Measurements from ENCODE around the gene GNAT3.

GNAT3 gene

DNA sequence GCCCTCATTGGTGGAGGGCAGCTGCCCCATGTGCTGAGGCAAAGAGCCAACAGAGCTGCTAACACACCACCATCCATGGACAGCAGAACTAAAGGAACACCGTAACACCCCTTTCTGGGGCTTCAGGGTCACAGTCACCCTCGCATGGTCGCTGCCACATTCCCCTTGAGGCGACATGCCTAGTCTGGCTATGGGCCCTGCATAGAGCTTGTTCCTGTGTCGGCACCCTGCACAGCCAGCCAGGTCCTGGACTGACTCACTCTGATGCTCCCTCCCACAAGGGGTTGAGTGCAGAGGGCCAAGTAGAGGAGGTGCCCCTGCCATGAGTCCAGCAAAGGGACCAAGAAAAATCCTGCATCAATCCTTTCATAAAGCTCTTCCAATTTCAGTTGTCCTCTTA lies 77.8 kb downstream of the GNAT3 start:
- Histone ChIP-seq H3K9me3 (ENCODE audit: insufficient read depth, low read depth, low read length) (no peaks in the 10 kb centered on the region), H3K27ac (ENCODE audit: low read length) (no peak overlapping the region), H3K27me3 (ENCODE audit: insufficient read depth, low read length) (no peaks in the 10 kb centered on the region), H3K9ac (ENCODE audit: low read depth, low read length) (no peak overlapping the region), H3K4me3 (ENCODE audit: low read length) (no peak overlapping the region), H3K36me3 (ENCODE audit: insufficient read depth, low read depth, low read length) (no peaks in the 10 kb centered on the region), H3K4me1 (ENCODE audit: insufficient read depth, low read length) (no peaks in the 10 kb centered on the region)

DNA sequence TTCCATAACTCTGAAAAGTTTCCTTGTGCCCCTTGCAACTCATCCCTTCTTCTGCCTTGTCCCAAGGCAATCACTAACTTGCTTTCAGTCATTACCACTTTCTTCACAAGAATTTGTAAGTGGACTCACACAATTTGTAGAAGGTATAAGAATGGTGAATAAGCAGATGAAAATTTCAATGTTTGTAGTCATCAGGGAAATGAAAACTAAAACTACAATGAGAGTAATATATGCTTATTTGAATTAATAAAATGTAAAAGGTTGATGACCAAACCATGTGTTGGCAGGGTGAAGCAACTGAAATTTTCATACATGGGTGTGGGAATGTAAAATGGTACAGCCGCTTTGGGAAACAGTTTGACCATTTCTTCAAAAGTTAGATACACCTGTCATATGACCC lies 79.7 kb downstream of the GNAT3 start:
- H3K9me3 ChIP-seq (ENCODE audit: insufficient read depth, low read depth, low read length), result no peaks in the 10 kb centered on the region
- H3K36me3 ChIP-seq (ENCODE audit: insufficient read depth, low read depth, low read length), result no peaks in the 10 kb centered on the region
- H3K4me1 ChIP-seq (ENCODE audit: insufficient read depth, low read length), result no peaks in the 10 kb centered on the region
- H3K9ac ChIP-seq (ENCODE audit: low read depth, low read length), result no peak overlapping the region
- no peak overlapping the region for H3K4me3 ChIP-seq (ENCODE audit: low read length)
- H3K27me3 ChIP-seq (ENCODE audit: insufficient read depth, low read length), result no peaks in the 10 kb centered on the region
- H3K27ac ChIP-seq (ENCODE audit: low read length), result no peak overlapping the region

DNA sequence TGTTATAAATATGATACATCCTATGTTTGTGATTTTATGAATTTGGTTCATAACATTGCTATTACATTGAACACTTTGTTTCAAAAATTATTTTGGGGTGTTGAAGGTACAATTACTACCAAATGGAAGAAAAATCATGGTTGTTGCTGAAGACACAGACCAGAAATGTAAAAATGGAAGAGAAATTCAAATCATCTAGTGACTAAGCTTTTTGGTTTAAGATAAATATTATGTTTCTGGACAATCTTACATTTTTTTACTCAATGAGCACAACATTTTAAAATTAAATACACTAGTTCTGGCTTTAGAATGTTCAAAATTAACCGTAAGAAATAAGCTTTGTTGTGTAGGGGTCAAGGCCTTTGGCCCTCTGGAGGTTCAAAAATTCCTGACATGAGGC lies 82.7 kb downstream of the GNAT3 start:
- no peaks in the 10 kb centered on the region for H3K9me3 ChIP-seq (ENCODE audit: insufficient read depth, low read depth, low read length)
- H3K27me3 ChIP-seq (ENCODE audit: insufficient read depth, low read length), result no peaks in the 10 kb centered on the region
- H3K9ac ChIP-seq (ENCODE audit: low read depth, low read length), result no peak overlapping the region
- H3K4me3 ChIP-seq (ENCODE audit: low read length), result no peak overlapping the region
- H3K36me3 ChIP-seq (ENCODE audit: insufficient read depth, low read depth, low read length), result no peaks in the 10 kb centered on the region
- no peak overlapping the region for H3K27ac ChIP-seq (ENCODE audit: low read length)
- no peaks in the 10 kb centered on the region for H3K4me1 ChIP-seq (ENCODE audit: insufficient read depth, low read length)

DNA sequence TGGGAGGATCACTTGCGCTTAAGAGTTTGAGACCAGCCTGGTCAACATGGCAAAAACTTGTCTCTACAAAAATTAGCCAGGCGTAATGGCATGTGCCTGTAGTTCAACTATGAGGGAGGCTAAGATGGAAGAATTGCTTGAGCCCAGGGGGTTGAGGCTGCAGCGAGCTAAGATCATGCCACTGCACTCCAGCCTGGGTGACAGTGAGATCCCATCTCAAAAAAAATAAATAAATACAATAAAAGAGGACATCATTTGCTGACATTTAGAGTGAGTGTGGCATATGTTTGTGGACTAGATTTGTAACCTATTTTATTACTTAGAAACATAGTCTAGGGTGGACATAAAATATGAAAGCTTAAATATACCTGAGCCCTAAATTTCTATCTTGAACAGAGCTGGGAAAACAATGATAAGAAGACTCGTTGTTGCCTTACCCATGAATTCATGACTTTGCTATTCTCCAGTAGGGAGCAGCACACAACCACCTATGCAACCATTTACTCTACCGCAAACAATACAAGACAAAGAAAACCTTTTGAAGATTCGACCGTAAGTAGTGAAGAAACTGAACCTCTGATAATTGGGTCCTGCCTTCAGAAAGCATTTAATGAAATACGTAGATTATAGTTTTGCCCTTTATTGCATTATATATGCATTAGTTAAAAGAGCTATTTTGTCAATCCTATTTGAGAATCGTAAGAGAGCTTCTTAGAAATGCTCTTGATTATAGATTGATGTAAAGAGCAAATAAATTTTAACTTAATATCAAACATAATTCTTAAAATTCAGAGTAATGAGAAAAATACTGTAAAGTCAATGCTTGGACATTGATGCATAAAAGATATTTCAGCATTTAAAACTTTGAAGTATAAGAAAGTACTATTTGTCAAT lies 83.5 kb downstream of the GNAT3 start:
- no peak overlapping the region for H3K4me3 ChIP-seq (ENCODE audit: low read length)

DNA sequence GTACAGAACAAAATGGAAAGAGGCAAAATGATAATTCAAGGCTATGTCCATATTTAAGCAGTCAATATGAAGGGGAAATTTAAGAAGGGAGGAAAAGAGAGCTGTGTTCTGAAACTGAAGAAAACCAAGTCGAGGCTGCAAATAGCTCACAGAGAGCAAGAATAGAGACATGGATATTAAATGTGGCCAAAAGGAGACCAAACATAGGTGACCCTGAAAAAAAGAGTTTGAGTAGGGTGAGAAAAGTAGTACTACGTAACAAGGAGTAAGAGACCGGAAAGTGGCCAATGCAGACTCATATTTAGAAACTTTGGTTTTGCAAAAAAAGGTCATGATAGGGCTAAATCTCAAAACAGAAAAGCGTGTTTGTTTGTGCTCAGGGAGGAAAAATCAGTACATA lies 84.6 kb downstream of the GNAT3 start:
- no peak overlapping the region for H3K4me3 ChIP-seq (ENCODE audit: low read length)

More for the DNA sequence above, 83.5 kb downstream of the GNAT3 start:
- Histone ChIP-seq H3K9ac (ENCODE audit: low read depth, low read length) (no peak overlapping the region), H3K27me3 (ENCODE audit: insufficient read depth, low read length) (no peaks in the 10 kb centered on the region), H3K4me1 (ENCODE audit: insufficient read depth, low read length) (no peaks in the 10 kb centered on the region), H3K36me3 (ENCODE audit: insufficient read depth, low read depth, low read length) (no peaks in the 10 kb centered on the region), H3K27ac (ENCODE audit: low read length) (no peak overlapping the region), H3K9me3 (ENCODE audit: insufficient read depth, low read depth, low read length) (no peaks in the 10 kb centered on the region)

DNA sequence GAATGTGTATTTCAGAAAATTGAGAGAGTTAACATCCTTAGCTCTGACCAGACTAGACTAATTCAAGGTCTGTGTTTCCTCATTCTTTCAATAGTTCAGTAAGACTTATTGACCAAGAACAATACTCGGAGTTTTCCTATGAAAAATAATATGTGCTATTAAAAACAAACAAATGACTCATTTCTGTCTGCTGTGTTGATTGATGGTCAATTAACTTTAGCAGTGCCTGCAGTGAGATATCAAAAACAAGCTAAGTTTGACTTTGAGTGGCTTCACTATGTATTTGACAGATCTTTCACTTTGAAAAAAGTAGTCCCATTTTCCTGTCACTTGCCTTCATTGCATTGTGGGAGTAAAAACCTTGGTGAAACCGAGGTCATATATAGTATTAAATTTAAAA lies 91.0 kb downstream of the GNAT3 start:
- no peak overlapping the region for H3K4me3 ChIP-seq (ENCODE audit: low read length)
- H3K9me3 ChIP-seq (ENCODE audit: insufficient read depth, low read depth, low read length), result no peaks in the 10 kb centered on the region
- H3K4me1 ChIP-seq (ENCODE audit: insufficient read depth, low read length), result no peaks in the 10 kb centered on the region
- H3K27me3 ChIP-seq (ENCODE audit: insufficient read depth, low read length), result no peaks in the 10 kb centered on the region
- no peak overlapping the region for H3K27ac ChIP-seq (ENCODE audit: low read length)
- H3K36me3 ChIP-seq (ENCODE audit: insufficient read depth, low read depth, low read length), result no peaks in the 10 kb centered on the region
- no peak overlapping the region for H3K9ac ChIP-seq (ENCODE audit: low read depth, low read length)

More for the DNA sequence above, 84.6 kb downstream of the GNAT3 start:
- Histone ChIP-seq H3K27ac (ENCODE audit: low read length) (no peak overlapping the region), H3K9me3 (ENCODE audit: insufficient read depth, low read depth, low read length) (no peaks in the 10 kb centered on the region), H3K4me1 (ENCODE audit: insufficient read depth, low read length) (no peaks in the 10 kb centered on the region), H3K9ac (ENCODE audit: low read depth, low read length) (no peak overlapping the region), H3K36me3 (ENCODE audit: insufficient read depth, low read depth, low read length) (no peaks in the 10 kb centered on the region), H3K27me3 (ENCODE audit: insufficient read depth, low read length) (no peaks in the 10 kb centered on the region)

DNA sequence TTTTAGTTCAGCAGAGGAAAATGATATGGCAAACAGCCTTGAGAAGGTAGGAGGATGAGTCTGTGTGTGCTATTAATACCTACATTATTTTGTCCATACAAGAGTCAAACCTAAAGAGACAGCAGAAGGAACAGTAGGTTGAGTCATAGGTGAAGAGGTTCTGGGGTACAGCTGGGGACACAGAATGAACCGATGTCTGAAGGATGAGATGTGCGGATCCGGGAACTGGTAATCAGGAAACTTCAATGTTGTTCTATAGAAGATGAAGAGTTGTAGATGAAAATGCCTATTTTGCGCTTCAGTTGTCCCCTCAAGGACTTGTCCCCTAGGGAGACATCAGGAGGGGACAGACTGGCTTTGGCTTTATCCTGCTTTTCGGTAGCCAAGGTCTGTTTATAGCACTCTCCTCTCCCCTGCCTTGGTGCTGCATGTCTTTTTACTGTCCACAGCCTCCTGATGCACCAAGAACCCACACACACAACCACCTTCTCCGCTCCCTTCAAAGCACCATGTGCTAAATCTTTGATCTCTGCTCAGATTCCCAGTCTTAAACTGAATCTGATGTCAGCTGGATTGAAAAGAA lies 94.6 kb downstream of the GNAT3 start:
- no peaks in the 10 kb centered on the region for H3K9me3 ChIP-seq (ENCODE audit: insufficient read depth, low read depth, low read length)
- no peak overlapping the region for H3K9ac ChIP-seq (ENCODE audit: low read depth, low read length)
- no peaks in the 10 kb centered on the region for H3K36me3 ChIP-seq (ENCODE audit: insufficient read depth, low read depth, low read length)
- no peak overlapping the region for H3K27ac ChIP-seq (ENCODE audit: low read length)
- H3K4me1 ChIP-seq (ENCODE audit: insufficient read depth, low read length), result 0 out of 2 replicates have a peak, but pooled peaks cover 6% of the 10 kb centered on the region
- no peak overlapping the region for H3K4me3 ChIP-seq (ENCODE audit: low read length)
- no peaks in the 10 kb centered on the region for H3K27me3 ChIP-seq (ENCODE audit: insufficient read depth, low read length)

DNA sequence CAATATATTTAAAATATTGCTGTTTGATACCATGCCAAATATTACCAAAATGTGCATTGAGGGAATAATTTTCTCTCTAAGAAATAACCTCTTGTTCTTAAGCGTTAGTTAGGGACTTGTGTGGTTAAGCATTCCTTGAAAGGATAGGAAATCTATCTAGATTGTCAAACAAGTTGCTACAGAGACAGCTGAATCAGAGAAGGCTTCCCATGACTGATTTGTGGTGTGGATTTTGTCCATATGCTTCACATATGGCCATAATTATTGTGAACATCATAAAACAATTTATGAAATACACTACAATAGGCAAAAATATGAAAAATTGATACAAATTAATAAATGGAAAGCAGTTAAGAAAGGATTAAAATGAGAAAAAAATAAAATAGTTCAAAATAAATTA lies 96.3 kb downstream of the GNAT3 start:
- no peak overlapping the region for H3K27ac ChIP-seq (ENCODE audit: low read length)
- H3K9me3 ChIP-seq (ENCODE audit: insufficient read depth, low read depth, low read length), result no peaks in the 10 kb centered on the region
- H3K9ac ChIP-seq (ENCODE audit: low read depth, low read length), result no peak overlapping the region
- H3K4me1 ChIP-seq (ENCODE audit: insufficient read depth, low read length), result 0 out of 2 replicates have a peak, but pooled peaks cover 6% of the 10 kb centered on the region
- H3K4me3 ChIP-seq (ENCODE audit: low read length), result no peak overlapping the region
- H3K36me3 ChIP-seq (ENCODE audit: insufficient read depth, low read depth, low read length), result no peaks in the 10 kb centered on the region
- H3K27me3 ChIP-seq (ENCODE audit: insufficient read depth, low read length), result no peaks in the 10 kb centered on the region

DNA sequence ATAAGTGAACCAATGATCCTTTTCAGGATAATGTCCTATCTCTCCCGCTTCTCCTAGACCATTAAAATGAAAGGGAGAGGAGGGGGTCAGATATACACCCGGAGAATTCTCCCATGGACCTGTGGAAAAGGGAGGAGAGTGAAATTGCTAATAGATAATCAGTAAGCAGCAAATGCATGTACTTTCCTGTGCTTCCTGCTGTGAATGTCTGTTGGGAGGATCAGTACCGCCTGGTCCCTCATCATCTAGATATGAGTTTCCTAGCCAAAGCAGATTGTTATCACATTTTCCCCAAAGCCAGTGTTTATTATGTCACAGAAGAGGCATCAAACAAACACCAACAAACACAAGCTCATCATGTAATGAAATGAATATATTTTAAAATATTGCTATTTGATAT lies 96.8 kb downstream of the GNAT3 start:
- no peak overlapping the region for H3K4me3 ChIP-seq (ENCODE audit: low read length)
- H3K27me3 ChIP-seq (ENCODE audit: insufficient read depth, low read length), result no peaks in the 10 kb centered on the region
- no peaks in the 10 kb centered on the region for H3K9me3 ChIP-seq (ENCODE audit: insufficient read depth, low read depth, low read length)

DNA sequence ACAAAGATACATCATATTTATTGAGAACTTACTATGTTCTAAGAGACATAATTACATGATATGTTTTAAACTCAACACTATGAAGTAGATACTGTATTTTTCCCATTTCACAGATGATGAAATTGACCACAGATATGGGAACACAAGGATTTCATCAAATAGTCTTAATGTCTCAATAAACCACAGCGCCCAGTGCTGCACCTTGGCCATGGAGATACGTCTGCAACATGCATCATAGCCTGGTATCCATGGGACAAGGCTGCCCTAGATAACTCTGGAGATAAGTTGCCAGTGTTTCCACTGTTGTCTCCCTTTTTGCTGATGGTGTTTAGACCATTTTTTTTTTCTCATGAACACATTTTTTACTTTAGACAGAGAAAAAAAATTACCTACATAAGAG lies 97.5 kb downstream of the GNAT3 start:
- Histone ChIP-seq H3K9me3 (ENCODE audit: insufficient read depth, low read depth, low read length) (no peaks in the 10 kb centered on the region), H3K27ac (ENCODE audit: low read length) (no peak overlapping the region), H3K4me3 (ENCODE audit: low read length) (no peak overlapping the region), H3K9ac (ENCODE audit: low read depth, low read length) (no peak overlapping the region), H3K4me1 (ENCODE audit: insufficient read depth, low read length) (0 out of 2 replicates have a peak, but pooled peaks cover 6% of the 10 kb centered on the region), H3K36me3 (ENCODE audit: insufficient read depth, low read depth, low read length) (no peaks in the 10 kb centered on the region), H3K27me3 (ENCODE audit: insufficient read depth, low read length) (no peaks in the 10 kb centered on the region)

More for the DNA sequence above, 96.8 kb downstream of the GNAT3 start:
- Histone ChIP-seq H3K4me1 (ENCODE audit: insufficient read depth, low read length) (0 out of 2 replicates have a peak, but pooled peaks cover 6% of the 10 kb centered on the region), H3K9ac (ENCODE audit: low read depth, low read length) (no peak overlapping the region), H3K36me3 (ENCODE audit: insufficient read depth, low read depth, low read length) (no peaks in the 10 kb centered on the region), H3K27ac (ENCODE audit: low read length) (no peak overlapping the region)

DNA sequence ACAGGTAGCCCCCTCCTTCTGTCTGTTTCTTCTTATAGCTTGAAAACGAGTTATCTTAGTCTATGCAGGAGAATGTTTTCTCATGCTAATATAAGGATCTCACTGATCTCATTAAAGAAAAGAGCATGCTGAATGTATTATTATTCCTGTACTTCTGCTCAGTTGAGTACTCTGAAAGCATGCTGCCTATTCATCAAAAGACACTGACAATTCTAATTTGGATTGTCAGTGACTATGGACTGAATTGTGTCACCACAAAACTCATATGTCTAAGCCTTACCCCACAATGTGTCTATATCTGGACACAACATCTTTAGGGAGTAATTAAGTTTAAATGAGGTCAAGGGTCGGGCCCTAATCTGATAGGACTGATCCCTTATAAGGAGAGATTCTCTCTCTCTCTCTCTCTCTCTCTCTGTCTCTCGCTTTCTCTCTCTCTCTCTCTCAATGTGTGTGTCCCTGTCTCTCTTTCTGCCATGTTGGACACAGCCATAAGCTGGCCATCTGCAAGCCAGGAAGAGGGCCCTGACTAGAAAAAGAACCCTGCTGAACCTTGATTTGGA lies 98.4 kb downstream of the GNAT3 start:
- no peak overlapping the region for H3K9ac ChIP-seq (ENCODE audit: low read depth, low read length)
- H3K4me1 ChIP-seq (ENCODE audit: insufficient read depth, low read length), result 0 out of 2 replicates have a peak, but pooled peaks cover 6% of the 10 kb centered on the region
- no peaks in the 10 kb centered on the region for H3K36me3 ChIP-seq (ENCODE audit: insufficient read depth, low read depth, low read length)
- no peaks in the 10 kb centered on the region for H3K27me3 ChIP-seq (ENCODE audit: insufficient read depth, low read length)
- H3K27ac ChIP-seq (ENCODE audit: low read length), result no peak overlapping the region
- no peak overlapping the region for H3K4me3 ChIP-seq (ENCODE audit: low read length)
- no peaks in the 10 kb centered on the region for H3K9me3 ChIP-seq (ENCODE audit: insufficient read depth, low read depth, low read length)

DNA sequence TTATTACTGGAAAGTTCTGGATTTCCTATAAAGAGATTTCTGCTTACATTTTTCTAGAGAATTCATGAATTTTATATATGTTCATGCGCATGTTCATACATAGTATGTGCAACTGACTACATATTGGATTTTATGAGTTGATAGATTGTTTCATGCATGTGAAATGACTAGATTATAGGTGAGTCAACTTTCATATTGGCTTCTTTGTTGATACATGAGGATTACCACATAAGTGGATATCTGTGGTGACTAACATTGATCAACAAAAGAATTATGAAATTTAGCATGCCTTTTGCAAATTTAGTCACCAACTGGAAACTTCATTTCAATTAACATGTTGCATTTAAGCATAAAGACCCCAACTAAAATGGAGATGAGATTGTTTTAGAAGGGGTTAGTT lies 99.0 kb downstream of the GNAT3 start:
- 0 out of 2 replicates have a peak, but pooled peaks cover 6% of the 10 kb centered on the region for H3K4me1 ChIP-seq (ENCODE audit: insufficient read depth, low read length)
- H3K27me3 ChIP-seq (ENCODE audit: insufficient read depth, low read length), result no peaks in the 10 kb centered on the region
- H3K36me3 ChIP-seq (ENCODE audit: insufficient read depth, low read depth, low read length), result no peaks in the 10 kb centered on the region
- no peak overlapping the region for H3K27ac ChIP-seq (ENCODE audit: low read length)
- H3K4me3 ChIP-seq (ENCODE audit: low read length), result no peak overlapping the region
- H3K9me3 ChIP-seq (ENCODE audit: insufficient read depth, low read depth, low read length), result no peaks in the 10 kb centered on the region
- no peak overlapping the region for H3K9ac ChIP-seq (ENCODE audit: low read depth, low read length)

All from iPS-20b (cell line).